ENCODE results near the gene GRIK4.

The GRIK4 gene

GRCh38 chr11:120708511-120709183 is 197.1 kb downstream of the GRIK4 start:
- DNase-seq (ENCODE audit: low read depth in 2 of 2) = no peak

DNA sequence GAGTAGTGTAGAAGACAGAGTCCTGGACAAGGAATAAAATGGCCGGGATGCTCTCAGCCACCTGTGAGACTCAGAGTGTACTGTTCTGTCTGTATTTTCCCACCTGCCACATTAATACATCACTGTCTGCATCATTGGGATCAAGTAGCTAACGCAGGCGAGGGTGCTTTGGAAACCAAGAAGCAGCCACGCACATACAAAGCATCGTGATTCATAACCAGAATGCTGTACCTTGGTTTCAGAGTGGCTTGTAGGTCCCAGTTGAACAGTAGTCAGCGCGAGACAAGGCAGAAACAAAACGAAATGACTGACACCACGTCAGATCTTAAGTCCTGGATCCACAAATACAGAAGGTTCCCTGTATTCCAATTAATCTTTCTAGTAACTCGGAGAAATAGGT is 198.3 kb downstream of the GRIK4 start:
- DNase-seq (ENCODE audit: low read depth in 2 of 2) = no peak

- peak; percentile 57 to 66 for DNase-seq (ENCODE audit: low read depth in 2 of 2)
Measured at GRCh38 chr11:120710354-120711131, 199.0 kb downstream of the GRIK4 start.

DNA sequence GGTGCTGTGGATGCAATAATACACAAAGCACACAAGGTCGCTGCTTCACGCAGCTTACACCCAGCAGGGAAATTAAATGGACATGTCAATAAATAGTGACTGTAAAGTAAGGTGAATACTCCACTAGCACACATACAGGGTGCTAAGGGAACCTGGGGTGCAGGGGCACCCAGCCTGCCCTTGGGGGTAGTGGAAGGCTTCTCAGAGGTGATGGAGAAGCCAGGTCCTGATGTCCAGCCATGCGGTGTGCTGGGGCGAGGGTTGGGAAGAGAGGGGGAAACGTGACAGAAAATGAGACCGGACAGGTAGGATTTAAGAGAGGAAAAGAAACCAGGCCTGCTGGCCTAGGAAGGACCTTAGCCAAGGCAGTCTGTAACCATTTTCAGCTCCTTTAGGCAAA is 200.5 kb downstream of the GRIK4 start:
- DNase-seq (ENCODE audit: low read depth in 2 of 2) = no peak

DNA sequence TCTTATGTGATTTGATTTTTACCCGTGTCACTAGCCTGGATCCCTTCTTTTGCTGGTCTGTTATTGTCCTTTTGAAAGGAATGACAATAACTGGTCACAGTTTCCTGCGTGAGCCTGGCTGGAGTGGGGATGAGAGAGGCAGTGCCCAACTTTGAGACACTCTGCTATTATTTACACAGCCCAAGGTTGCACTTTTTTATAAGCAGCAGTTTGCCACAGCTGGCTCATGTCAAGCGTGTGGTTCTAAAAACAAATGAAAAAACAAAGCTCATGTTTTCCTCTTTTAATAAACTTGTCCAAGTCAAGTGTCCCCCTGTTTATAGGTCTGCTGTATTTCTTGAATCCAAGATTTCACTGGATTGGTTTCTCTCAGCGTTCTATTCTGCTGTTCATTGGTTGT is 201.3 kb downstream of the GRIK4 start:
- no peak for DNase-seq (ENCODE audit: low read depth in 2 of 2)

DNA sequence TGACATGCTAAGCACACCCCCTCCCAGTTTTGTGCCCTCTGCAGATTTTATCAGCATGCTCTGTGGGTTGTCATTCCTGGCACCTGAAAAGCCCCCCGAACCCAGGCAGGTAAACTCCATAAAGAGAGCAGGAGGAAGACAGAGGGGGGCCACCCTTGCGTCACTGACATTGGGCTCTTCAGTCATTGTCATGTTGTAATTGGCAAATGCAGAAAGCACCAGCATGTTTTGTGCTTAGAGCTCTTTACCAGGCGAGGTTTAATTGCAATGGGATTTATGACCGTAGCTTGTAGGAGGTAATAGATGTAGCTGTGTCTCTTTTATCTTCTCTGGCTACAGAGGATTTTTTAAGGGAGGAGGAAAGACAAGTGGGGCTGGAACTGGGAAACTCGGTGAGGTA is 201.7 kb downstream of the GRIK4 start:
- no peak for DNase-seq (ENCODE audit: low read depth in 2 of 2)

DNA sequence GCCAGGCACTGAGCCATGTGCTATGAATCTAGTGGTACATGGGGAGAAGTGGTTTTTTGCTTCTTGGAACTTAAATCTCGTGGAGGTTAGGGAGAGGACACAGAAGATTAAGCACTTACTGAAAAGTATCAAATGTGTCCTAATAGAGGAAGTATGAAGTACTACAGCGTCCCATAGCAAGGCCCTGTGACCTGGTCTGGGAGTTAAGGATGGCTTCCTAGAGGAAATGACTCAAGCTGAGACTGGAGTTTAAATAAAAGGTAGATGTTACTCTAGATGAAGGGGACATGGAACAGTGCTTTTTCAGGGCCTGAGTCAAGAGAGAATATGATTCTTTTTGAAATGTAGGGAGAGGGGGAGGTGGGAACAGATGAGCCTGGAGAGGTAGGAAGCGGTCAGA is 202.9 kb downstream of the GRIK4 start:
- no peak for DNase-seq (ENCODE audit: low read depth in 2 of 2)

DNA sequence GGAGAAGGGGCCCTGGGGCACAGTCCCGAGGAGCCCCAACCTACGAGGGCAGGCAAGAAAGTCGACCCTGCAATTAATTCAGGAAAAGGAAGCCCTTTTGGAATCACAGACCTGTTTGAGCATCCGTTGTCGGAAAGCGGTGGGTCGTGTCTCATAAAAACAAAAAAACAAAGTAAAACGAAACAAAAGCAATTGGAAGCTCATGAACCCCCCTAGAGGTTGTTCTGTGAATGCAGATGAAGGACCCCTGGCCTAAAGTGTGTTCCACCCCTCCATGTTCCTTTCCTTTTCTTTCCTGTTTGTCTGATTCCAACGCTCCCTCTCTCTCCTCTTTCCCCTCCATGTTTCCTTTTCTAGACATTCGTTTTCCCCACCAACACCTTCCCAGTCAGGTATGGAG is 203.7 kb downstream of the GRIK4 start:
- no peak for DNase-seq (ENCODE audit: low read depth in 2 of 2)

- DNase-seq (ENCODE audit: low read depth in 2 of 2) = no peak
Measured at GRCh38 chr11:120717042-120717441, 205.5 kb downstream of the GRIK4 start.

DNA sequence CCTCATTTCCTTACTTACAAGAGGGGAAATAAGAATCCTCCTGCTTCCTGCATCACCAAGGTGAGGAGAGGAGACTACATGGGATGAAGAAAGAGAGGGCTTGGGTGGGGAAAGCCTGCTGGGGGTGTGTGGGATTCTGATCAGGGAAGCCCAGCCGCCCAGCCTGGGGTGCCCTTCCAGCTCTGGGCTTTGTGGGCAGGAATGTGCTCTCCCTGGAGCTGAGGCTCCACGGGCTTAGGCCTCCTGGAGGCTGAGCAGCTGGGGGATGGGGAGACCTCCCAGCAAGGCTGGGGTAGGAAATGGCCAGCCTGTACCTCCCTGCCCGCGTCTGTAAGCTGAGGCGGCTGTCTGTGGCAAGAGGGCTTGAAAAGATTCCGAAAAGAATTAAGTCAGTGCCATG is 206.1 kb downstream of the GRIK4 start:
- DNase-seq (ENCODE audit: low read depth in 2 of 2) = no peak

- no peak for DNase-seq (ENCODE audit: low read depth in 2 of 2)
Measured at GRCh38 chr11:120718171-120718570, 206.6 kb downstream of the GRIK4 start.

DNA sequence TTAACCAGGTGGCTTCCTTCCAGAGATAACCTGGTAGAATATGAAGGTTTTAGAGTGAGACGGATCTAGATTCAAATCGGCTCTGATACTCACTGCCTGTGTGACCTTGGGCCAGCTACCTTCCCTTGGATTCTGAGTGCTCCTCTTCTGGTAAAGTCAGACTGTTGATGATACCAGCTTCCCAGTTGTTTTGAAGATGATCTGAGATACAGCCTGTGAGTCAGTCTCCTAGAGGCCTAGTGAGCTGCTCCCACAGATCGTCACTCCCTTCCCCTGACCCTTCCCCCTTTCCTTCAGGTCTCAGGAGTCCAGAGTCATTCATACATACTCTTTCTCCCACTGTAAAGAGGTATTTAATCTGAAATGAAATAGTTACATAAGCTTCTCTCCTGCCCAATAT is 207.8 kb downstream of the GRIK4 start:
- no peak for DNase-seq (ENCODE audit: low read depth in 2 of 2)

DNA sequence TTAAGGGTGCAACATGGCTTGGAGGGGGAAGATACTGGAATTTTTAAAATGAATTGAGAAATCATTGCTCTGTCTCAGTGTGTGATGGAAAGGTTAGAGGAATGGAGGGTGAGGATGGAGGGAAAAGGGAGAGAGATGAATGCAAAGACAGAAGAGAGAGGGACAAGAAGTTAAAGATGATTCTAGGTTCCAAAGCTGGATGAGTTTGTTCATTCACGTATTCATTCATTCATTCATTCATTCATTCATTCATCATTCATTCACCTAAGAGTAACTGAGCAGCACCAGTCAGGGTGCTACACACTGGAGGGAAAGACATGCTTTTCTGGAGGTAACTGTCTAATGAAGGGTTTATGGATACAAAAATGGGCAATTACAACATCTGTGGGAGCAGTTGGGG is 209.2 kb downstream of the GRIK4 start:
- DNase-seq (ENCODE audit: low read depth in 2 of 2) = no peak

DNA sequence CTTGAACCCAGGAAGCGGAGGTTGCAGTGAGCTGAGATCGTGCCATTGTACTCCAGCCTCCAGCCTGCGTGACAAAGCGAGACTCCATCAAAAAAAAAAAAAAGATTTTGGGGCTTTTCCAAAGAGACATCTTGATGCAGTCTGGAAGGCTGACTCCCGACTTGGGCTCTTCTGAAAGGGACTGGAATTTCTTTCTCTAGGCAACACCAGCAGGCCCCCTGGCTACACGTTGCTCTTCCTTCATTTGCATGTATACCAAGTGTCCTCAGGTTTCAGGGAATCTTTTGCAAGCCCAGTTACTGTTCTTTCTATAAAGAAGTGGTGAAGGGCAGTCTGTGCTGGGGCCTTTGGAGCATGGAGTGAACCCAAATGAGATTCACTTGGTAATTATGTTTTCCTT is 211.0 kb downstream of the GRIK4 start:
- DNase-seq (ENCODE audit: low read depth in 2 of 2) = no peak

GRCh38 chr11:120723751-120724150 is 212.2 kb downstream of the GRIK4 start:
- no peak for DNase-seq (ENCODE audit: low read depth in 2 of 2)

- no peak for DNase-seq (ENCODE audit: low read depth in 2 of 2)
Measured at GRCh38 chr11:120727752-120728151, 216.2 kb downstream of the GRIK4 start.

DNA sequence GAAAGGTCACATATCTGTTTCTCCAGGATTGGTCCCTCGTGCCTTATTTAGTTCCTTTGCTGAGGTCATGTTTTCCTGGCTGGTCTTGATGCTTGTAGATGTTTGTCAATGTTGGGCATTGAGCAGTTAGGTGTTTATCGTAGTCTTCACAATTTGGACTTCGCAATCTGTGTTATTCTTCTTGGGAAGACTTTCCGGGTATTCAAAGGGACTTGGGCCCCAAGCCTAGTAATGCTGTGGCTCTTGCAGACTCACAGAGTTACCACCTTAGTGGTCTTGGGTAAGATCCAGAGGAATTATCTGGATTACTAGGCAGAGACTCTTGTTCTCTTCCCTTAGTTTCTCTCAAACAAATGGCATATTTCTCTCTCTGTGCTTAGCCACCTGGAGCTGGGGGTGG is 223.5 kb downstream of the GRIK4 start:
- no peak for DNase-seq (ENCODE audit: low read depth in 2 of 2)

DNA sequence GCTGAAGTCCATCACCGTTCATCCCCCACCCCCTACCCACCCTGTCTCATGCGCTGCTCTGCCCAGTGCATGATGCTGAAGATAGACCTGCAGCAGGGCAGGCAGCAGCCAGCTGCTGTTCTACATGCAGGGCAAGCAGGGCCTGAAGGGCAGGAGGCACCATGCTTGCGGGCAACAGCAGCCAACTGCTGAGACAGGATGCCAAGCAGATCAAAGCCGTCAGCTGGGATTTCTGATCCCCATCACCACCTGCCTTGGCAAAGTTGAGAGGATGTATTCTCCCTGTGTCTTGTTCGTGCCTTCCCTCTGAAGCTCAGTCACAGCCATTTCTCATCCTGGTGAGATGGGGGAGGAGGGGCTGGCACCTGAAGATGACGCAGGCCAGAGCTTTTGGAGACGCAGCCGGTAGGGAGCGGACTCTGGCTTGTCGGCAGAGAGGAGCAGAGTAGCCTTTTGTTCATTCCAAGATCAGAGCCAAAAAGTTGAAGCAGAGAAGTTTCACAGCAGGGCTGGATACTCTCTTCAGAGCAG is 227.0 kb downstream of the GRIK4 start:
- no peak for DNase-seq (ENCODE audit: low read depth in 2 of 2)

DNA sequence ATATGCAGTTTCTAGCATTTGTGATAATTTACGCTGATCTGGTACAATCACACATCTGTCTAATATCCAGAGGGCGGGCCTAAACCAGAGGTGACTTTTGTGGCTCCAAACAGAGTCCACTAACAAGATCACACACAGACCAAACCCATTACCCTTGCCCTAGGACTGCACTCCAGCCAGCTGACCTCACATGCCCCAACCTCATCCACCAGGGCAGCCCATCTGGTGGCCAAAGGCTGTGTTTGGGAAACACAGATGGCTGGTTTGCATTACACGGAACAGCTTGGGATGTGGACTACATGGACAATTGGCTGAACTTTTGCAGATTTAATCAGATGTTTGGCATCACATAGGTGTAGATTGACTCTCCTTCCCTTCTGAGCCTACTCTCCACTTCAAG is 228.2 kb downstream of the GRIK4 start:
- DNase-seq (ENCODE audit: low read depth in 2 of 2) = no peak

DNA sequence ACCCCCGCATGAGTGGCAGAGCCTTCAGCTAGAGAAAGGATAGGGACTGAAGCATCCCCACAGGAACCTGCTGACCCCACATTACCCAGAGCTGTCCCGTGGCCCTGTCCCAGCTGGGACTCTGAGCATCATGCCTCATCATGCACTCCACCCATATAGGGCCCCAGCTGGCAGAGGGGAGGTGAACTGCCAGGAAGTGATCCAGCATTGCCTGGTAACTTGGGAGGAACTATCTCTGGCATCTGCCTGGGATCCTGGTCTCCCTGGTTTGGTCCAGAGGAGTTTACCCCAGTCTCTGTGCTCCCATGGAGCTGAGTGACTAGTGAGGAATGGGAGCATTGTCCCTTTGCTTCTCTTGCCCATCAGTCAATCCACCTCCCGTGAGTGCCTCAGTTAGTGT is 228.8 kb downstream of the GRIK4 start:
- DNase-seq (ENCODE audit: low read depth in 2 of 2) = no peak

DNA sequence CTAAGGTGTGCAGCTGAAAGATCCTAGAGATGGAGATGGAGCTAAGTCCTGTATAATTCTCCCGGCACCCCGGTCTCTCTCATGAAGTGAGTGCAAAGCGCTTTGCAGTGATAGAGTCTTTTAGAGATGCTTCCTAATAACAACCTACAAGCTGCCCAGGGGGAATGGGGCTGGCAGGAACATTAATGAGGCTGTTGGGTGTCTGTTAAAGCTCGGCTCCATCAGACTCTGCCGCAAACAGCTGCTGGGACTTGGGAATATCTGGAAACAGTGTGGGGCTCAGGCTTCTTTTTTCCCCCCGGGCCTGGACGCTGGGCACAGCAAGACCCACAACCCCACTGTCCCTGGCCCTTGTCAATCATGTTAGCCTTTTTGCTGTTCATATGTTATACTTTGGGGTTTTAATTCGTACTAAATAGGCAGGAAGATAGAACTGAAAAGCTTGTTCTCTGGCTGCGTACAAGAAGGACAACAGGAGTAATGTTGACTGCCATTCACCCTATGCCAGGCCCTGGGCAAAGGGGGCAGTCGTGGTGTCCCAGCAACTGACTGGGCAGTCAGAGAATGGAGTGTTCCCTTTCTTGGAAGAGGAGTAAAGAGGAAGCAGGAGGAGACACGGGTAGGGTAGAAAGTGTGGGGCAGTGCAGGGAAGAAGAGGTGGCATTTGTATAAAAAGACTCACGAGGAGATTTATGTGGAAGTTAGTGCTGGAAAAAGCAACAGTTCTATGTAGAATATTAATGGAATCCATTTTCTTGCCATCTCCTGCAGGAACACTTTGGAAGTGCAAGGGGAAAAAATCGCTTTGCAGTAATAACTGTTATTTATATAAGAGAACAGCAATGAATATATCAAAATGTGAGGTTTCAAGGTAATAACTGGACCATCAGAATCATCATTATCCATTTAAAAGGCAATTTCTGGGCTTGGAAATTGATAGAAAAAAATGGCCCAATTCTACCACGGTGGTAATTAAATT is 232.8 kb downstream of the GRIK4 start:
- no peak for DNase-seq (ENCODE audit: low read depth in 2 of 2)

GRCh38 chr11:120746376-120746775 is 234.8 kb downstream of the GRIK4 start:
- no peak for DNase-seq (ENCODE audit: low read depth in 2 of 2)
